ENCODE data around the gene SETD9. TPM values are rescaled to one million over a fixed set of nuclear protein-coding genes. Genes with fewer than 3 reads are reported as not detected.

The SETD9 gene
- total RNA-seq, 4 donors from 2014 or later, result 11.2 to 20.3 (median 14.3) TPM

GRCh38 chr5:56873056-56873455 is 36.3 kb upstream of the SETD9 start:
- TF ChIP-seq POLR2A (IDR thresholded peaks at IDR 0.05) (no peak), CTCF (IDR thresholded peaks at IDR 0.05) (no peak)
- H3K27me3 ChIP-seq, result no peaks in the 10 kb centered on the region
- peaks cover 27% of the 10 kb centered on the region in 2 donors for H3K36me3 ChIP-seq
- no peak overlapping the region for H3K4me3 ChIP-seq (replicated peaks in 1 of 3)
- no peak for DNase-seq
- H3K9me3 ChIP-seq, result no peaks in the 10 kb centered on the region
- H3K4me1 ChIP-seq, result no peaks in the 10 kb centered on the region
- no peak overlapping the region for H3K27ac ChIP-seq
- intact Hi-C loops (cut with DNase I), result no loop called here
- WGBS, 2 donors, result 84% methylated on average over 3 of the region's 3 CpGs

GRCh38 chr5:56876327-56876726 is 33.1 kb upstream of the SETD9 start:
- no peaks in the 10 kb centered on the region for H3K27me3 ChIP-seq
- TF ChIP-seq CTCF (IDR thresholded peaks at IDR 0.05), result no peak
- TF ChIP-seq POLR2A (IDR thresholded peaks at IDR 0.05), result no peak
- no peak for DNase-seq
- H3K9me3 ChIP-seq, result no peaks in the 10 kb centered on the region
- H3K4me1 ChIP-seq, result peaks cover 6 to 11% of the 10 kb centered on the region in 2 donors
- intact Hi-C loops (cut with DNase I), result no loop called here
- H3K27ac ChIP-seq, result no peak overlapping the region
- H3K4me3 ChIP-seq (replicated peaks in 1 of 3), result no peak overlapping the region
- 86 to 92% methylated on average over 3 of the region's 3 CpGs for WGBS, 2 donors
- H3K36me3 ChIP-seq, result peaks cover 35 to 36% of the 10 kb centered on the region in 2 donors

GRCh38 chr5:56881571-56881970 is 27.8 kb upstream of the SETD9 start:
- Histone ChIP-seq H3K27ac (peak overlapping the region in 2 of 3 donors; percentile 48 to 57), H3K36me3 (peaks cover 45 to 47% of the 10 kb centered on the region in 2 donors), H3K9me3 (no peaks in the 10 kb centered on the region), H3K4me3 (replicated peaks in 1 of 3) (no peak overlapping the region), H3K27me3 (no peaks in the 10 kb centered on the region), H3K4me1 (peaks cover 18 to 22% of the 10 kb centered on the region in 2 donors)
- 31 to 54% methylated on average over 5 of the region's 5 CpGs for whole genome bisulfite sequencing, 2 donors
- intact Hi-C loops (cut with DNase I), result no loop called here
- no peak for TF ChIP-seq POLR2A (IDR thresholded peaks at IDR 0.05)
- DNase-seq, result peak; percentile 74 to 78

- intact Hi-C loops (cut with DNase I), result no loop called here
- DNase-seq, result no peak
- no peak overlapping the region for H3K4me3 ChIP-seq (replicated peaks in 1 of 3)
- WGBS, 2 donors, result 94 to 95% methylated on average over 5 of the region's 5 CpGs
- no peaks in the 10 kb centered on the region for H3K4me1 ChIP-seq
- H3K27me3 ChIP-seq, result no peaks in the 10 kb centered on the region
- no peaks in the 10 kb centered on the region for H3K9me3 ChIP-seq
- no peak overlapping the region for H3K27ac ChIP-seq
- TF ChIP-seq POLR2A (IDR thresholded peaks at IDR 0.05) (no peak), CTCF (IDR thresholded peaks at IDR 0.05) (no peak)
- H3K36me3 ChIP-seq, result peaks cover 11 to 21% of the 10 kb centered on the region in 2 donors
These were observed 16.0 kb upstream of the SETD9 start for GRCh38 chr5:56893251-56893951.

GRCh38 chr5:56896763-56897162 is 12.6 kb upstream of the SETD9 start:
- Histone ChIP-seq H3K27ac (no peak overlapping the region), H3K9me3 (no peaks in the 10 kb centered on the region), H3K27me3 (no peaks in the 10 kb centered on the region), H3K36me3 (peaks cover 0 to 8% of the 10 kb centered on the region in 2 donors), H3K4me3 (replicated peaks in 1 of 3) (no peak overlapping the region), H3K4me1 (no peaks in the 10 kb centered on the region)
- intact Hi-C loops (cut with DNase I), result no loop called here
- 85 to 95% methylated on average over 4 of the region's 4 CpGs for WGBS, 2 donors
- no peak for DNase-seq
- TF ChIP-seq POLR2A (IDR thresholded peaks at IDR 0.05) (no peak), CTCF (IDR thresholded peaks at IDR 0.05) (no peak)
